ENCODE measurements around the gene KLF11. TPM values are rescaled to one million over a fixed set of nuclear protein-coding genes. Genes with fewer than 3 reads are reported as not detected.
"Not testable (repeated sequence)": the region's sequence is repeated elsewhere in the genome, so short reads cannot be mapped to it uniquely, and the experiment has no call there.

KLF11 gene
- total and polyA plus RNA-seq, 9 donors = 12.5 to 24.3 (median 21.4) TPM

DNA sequence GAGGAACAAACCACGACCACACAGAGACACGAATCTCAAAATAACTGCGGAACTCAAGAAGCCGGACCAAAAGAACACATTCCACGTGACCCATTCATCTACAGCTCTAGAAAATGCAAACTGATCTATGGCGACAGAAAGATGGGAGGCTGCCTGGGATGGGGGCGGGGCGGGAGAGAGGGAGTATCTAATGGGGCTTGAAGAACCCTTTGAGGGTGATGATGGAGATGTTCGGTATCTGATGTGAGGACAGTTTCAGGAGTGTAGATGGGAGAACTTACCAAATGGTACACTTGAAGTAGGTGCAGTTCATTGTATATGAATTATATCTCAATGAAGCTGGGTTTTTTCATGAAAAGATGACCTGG, 34.6 kb upstream of the KLF11 start:
- H3K9me3 ChIP-seq (replicated peaks; ENCODE audit: control insufficient read depth, low read depth, low read length) = no peaks in the 10 kb centered on the region
- no peak overlapping the region for H3K27ac ChIP-seq (ENCODE audit: low read length)
- WGBS (ENCODE audit: insufficient coverage) = 90% methylated on average over 4 of the region's 9 CpGs
- peaks cover 13% of the 10 kb centered on the region for H3K27me3 ChIP-seq (ENCODE audit: control insufficient read depth, insufficient read depth, low read length)
- no peak for DNase-seq
- H3K4me1 ChIP-seq (ENCODE audit: control insufficient read depth, insufficient read depth, low read length) = peaks cover 34% of the 10 kb centered on the region
- no peak overlapping the region for H3K4me3 ChIP-seq (ENCODE audit: low read length)
- no peaks in the 10 kb centered on the region for H3K36me3 ChIP-seq (ENCODE audit: control insufficient read depth, insufficient read depth, low read length)

DNA sequence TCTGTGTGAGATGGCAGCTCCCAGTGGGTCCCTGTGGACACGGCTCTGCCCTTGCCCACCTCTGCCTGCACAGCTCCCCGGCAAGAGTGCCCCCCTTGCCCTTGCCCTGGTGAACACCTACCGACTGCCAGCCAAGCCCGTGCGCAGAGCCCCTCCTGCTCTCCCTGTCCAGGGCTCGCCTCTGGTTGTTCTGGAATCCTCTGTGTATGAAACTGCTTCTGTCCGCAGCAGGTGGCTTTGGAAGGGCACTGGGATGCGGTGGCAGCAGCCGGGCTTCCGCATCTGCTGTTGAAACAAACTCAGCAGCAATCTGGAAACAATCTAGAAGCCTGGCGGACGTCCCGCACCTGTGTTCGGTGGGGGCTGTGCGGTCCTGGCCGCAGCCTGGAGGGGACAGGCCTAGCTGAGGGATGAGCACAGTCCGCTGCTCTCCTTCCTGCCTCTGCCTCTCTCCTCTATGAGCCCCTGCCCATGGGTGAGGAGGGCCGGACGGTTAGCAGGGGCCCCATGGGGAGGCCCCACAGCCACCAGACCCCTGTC, 34.0 kb upstream of the KLF11 start:
- no peak overlapping the region for H3K4me3 ChIP-seq (ENCODE audit: low read length)
- H3K27me3 ChIP-seq (ENCODE audit: control insufficient read depth, insufficient read depth, low read length) = peaks cover 12% of the 10 kb centered on the region
- 41% methylated on average over 14 of the region's 19 CpGs for WGBS (ENCODE audit: insufficient coverage)
- no peaks in the 10 kb centered on the region for H3K9me3 ChIP-seq (replicated peaks; ENCODE audit: control insufficient read depth, low read depth, low read length)
- H3K36me3 ChIP-seq (ENCODE audit: control insufficient read depth, insufficient read depth, low read length) = no peaks in the 10 kb centered on the region
- H3K4me1 ChIP-seq (ENCODE audit: control insufficient read depth, insufficient read depth, low read length) = peaks cover 34% of the 10 kb centered on the region
- DNase-seq = peak; percentile 60
- peak overlapping the region; percentile 9 for H3K27ac ChIP-seq (ENCODE audit: low read length)

DNA sequence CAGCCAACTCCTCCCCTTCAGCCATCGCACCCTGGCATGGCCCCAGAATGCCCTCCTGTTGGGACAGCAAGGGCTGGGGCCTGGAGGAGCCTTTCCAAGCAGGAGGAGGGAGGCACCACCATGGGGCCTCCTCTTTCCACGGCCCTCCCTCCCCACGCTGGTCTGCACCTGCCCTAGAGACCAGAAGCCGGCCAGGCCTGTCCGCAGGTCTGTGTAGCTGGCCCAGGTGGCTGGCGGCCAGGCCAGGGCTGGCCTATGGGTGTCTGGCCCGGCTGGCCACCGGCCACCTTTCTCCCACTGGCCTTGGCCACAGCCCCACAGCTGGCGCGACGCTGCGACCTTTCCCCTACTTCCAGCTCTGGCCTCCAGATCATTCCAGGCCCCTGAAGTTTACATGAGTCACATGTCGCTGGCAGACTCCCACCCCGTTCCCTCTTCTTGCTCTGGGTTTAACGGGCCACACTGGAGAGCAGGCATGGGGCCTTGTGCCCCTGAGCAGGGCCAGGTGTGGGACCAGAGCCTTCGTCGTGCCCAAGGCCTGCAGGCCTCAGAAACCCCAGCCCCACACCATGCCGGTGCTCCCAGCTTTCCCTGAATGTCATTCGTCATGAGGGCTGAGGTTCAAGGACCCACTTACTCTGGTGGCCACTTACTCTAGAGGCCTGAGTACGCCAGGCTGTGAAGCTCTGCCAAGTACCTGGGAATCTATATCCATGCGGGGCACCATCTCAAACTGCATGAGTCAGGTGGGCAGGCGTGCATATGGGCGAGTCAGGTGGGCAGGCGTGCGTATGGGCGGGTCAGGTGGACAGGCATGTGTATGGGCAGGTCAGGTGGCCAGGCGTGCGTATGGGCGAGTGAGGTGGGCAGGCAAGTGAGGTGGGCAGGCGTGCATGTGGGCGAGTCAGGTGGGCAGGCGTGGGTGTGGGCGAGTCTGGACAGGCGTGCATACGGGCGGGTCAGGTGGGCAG, 33.3 kb upstream of the KLF11 start:
- no peak overlapping the region for H3K4me3 ChIP-seq (ENCODE audit: low read length)
- no peak overlapping the region for H3K27ac ChIP-seq (ENCODE audit: low read length)
- no peaks in the 10 kb centered on the region for H3K36me3 ChIP-seq (ENCODE audit: control insufficient read depth, insufficient read depth, low read length)
- peak; percentile 77 for DNase-seq
- no peaks in the 10 kb centered on the region for H3K9me3 ChIP-seq (replicated peaks; ENCODE audit: control insufficient read depth, low read depth, low read length)
- 63% methylated on average over 35 of the region's 36 CpGs for WGBS (ENCODE audit: insufficient coverage)
- peaks cover 34% of the 10 kb centered on the region for H3K4me1 ChIP-seq (ENCODE audit: control insufficient read depth, insufficient read depth, low read length)
- peaks cover 10% of the 10 kb centered on the region for H3K27me3 ChIP-seq (ENCODE audit: control insufficient read depth, insufficient read depth, low read length)

DNA sequence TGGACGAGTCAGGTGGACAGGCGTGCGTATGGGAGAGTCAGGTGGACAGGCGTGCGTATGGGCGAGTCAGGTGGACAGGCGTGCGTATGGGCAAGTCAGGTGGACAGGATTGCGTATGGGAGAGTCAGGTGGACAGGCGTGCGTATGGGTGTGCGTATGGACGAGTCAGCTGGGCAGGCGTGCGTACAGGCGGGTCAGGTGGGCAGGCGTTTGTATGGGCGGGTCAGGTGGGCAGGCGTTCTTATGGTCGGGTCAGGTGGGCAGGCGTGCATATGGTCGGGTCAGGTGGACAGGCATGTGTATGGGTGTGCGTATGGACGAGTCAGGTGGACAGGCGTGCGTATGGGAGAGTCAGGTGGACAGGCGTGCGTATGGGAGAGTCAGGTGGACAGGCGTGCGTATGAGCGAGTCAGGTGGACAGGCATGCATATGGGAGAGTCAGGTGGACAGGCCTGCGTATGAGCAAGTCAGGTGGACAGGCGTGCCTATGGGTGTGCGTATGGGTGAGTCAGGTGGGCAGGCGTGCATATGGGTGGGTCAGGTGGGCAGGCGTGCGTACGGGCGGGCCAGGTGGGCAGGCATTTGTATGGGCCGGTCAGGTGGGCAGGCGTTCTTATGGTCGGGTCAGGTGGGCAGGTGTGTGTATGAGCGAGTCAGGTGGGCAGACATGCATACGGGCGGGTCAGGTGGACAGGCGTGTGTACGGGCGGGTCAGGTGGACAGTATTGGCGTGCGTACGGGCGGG, 32.3 kb upstream of the KLF11 start:
- not testable (repeated sequence) for H3K4me3 ChIP-seq (ENCODE audit: low read length); H3K36me3 ChIP-seq (ENCODE audit: control insufficient read depth, insufficient read depth, low read length); H3K27me3 ChIP-seq (ENCODE audit: control insufficient read depth, insufficient read depth, low read length); H3K9me3 ChIP-seq (replicated peaks; ENCODE audit: control insufficient read depth, low read depth, low read length); H3K27ac ChIP-seq (ENCODE audit: low read length); DNase-seq
- H3K4me1 ChIP-seq (ENCODE audit: control insufficient read depth, insufficient read depth, low read length) = peaks cover 34% of the 10 kb centered on the region
- 96% methylated on average over 52 of the region's 52 CpGs for WGBS (ENCODE audit: insufficient coverage)

DNA sequence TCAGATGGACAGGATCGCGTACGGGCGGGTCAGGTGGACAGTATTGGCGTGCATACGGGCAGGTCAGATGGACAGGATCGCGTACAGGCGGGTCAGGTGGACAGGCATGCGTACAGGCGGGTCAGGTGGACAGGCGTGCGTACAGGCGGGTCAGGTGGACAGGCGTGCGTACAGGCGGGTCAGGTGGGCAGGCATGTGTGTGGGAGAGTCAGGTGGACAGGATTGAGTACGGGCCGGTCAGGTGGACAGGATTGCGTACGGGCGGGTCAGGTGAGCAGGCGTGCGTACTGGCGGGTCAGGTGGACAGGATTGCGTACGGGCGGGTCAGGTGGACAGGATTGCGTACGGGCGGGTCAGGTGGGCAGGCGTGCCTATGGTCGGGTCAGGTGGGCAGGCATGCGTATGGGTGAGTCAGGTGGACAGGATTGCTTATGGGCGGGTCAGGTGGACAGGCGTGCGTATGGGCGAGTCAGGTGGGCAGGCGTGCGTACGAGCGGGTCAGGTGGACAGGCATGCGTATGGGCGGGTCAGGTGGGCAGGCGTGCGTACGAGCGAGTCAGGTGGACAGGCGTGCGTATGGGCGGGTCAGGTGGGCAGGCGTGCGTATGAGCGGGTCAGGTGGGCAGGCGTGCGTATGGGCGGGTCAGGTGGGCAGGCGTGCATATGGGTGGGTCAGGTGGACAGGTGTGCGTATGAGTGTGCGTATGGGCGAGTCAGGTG, 31.6 kb upstream of the KLF11 start:
- not testable (repeated sequence) for H3K36me3 ChIP-seq (ENCODE audit: control insufficient read depth, insufficient read depth, low read length); H3K27ac ChIP-seq (ENCODE audit: low read length); H3K27me3 ChIP-seq (ENCODE audit: control insufficient read depth, insufficient read depth, low read length); H3K9me3 ChIP-seq (replicated peaks; ENCODE audit: control insufficient read depth, low read depth, low read length); DNase-seq; H3K4me3 ChIP-seq (ENCODE audit: low read length)
- H3K4me1 ChIP-seq (ENCODE audit: control insufficient read depth, insufficient read depth, low read length) = peaks cover 31% of the 10 kb centered on the region
- 97% methylated on average over 57 of the region's 61 CpGs for WGBS (ENCODE audit: insufficient coverage)

DNA sequence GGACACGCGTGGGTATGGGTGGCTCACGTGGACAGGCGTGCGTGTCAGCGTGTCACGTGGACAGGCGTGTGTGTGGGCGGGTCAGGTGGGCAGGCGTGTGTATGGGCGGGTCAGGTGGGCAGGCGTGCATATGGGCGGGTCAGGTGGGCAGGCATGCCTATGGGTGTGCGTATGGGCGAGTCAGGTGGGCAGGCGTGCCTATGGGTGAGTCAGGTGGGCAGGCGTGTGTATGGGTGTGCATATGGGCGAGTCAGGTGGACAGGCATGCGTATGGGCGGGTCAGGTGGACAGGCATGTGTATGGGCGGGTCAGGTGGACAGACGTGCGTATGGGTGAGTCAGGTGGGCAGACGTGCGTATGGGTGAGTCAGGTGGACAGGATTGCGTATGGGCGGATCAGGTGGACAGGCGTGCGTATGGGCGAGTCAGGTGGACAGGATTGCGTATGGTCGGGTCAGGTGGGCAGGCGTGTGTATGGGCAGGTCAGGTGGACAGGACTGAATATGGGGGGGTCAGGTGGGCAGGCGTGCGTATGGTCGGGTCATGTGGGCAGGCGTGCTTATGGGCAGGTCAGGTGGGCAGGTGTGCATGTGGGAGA, 30.9 kb upstream of the KLF11 start:
- H3K4me1 ChIP-seq (ENCODE audit: control insufficient read depth, insufficient read depth, low read length) = peaks cover 28% of the 10 kb centered on the region
- H3K27me3 ChIP-seq (ENCODE audit: control insufficient read depth, insufficient read depth, low read length); H3K36me3 ChIP-seq (ENCODE audit: control insufficient read depth, insufficient read depth, low read length); H3K9me3 ChIP-seq (replicated peaks; ENCODE audit: control insufficient read depth, low read depth, low read length); H3K27ac ChIP-seq (ENCODE audit: low read length); DNase-seq; H3K4me3 ChIP-seq (ENCODE audit: low read length): not testable (repeated sequence)
- 95% methylated on average over 37 of the region's 37 CpGs for WGBS (ENCODE audit: insufficient coverage)

DNA sequence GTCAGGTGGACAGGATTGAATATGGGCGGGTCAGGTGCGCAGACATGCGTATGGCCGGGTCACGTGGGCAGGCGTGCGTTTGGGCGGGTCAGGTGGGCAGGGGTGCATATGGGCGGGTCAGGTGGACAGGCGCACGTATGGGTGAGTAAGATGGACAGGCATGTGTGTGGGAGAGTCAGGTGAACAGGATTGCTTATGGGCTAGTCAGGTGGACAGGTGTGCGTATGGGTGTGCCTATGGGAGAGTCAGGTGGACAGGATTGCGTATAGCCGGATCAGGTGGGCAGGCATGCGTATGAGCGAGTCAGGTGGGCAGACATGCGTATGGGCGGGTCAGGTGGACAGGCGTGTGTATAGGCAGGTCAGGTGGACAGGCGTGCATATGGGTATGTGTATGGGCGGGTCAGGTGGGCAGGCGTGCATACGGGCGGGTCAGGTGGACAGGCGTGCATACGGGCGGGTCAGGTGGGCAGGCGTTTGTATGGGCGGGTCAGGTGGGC, 30.3 kb upstream of the KLF11 start:
- no peak for DNase-seq
- H3K27ac ChIP-seq (ENCODE audit: low read length) = no peak overlapping the region
- H3K27me3 ChIP-seq (ENCODE audit: control insufficient read depth, insufficient read depth, low read length) = peaks cover 9% of the 10 kb centered on the region
- peaks cover 25% of the 10 kb centered on the region for H3K4me1 ChIP-seq (ENCODE audit: control insufficient read depth, insufficient read depth, low read length)
- H3K36me3 ChIP-seq (ENCODE audit: control insufficient read depth, insufficient read depth, low read length) = no peaks in the 10 kb centered on the region
- H3K9me3 ChIP-seq (replicated peaks; ENCODE audit: control insufficient read depth, low read depth, low read length) = no peaks in the 10 kb centered on the region
- H3K4me3 ChIP-seq (ENCODE audit: low read length) = no peak overlapping the region
- WGBS (ENCODE audit: insufficient coverage) = 95% methylated on average over 29 of the region's 29 CpGs

DNA sequence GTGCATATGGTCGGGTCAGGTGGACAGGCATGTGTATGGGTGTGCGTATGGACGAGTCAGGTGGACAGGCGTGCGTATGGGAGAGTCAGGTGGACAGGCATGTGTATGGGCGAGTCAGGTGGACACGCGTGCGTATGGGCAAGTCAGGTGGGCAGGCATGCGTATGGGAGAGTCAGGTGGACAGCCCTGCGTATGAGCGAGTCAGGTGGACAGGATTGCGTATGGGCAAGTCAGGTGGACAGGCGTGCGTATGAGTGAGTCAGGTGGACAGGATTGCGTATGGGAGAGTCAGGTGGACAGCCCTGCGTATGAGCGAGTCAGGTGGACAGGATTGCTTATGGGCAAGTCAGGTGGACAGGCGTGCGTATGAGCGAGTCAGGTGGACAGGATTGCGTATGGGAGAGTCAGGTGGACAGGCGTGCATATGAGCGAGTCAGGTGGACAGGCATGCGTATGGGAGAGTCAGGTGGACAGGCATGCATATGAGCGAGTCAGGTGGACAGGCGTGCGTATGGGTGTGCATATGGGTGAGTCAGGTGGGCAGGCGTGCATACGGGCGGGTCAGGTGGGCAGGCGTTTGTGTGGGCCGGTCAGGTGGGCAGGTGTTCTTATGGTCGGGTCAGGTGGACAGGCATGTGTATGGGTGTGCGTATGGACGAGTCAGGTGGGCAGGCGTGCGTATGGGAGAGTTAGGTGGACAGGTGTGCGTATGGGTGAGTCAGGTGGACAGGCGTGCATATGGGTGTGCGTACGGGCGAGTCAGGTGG, 29.5 kb upstream of the KLF11 start:
- 96% methylated on average over 43 of the region's 43 CpGs for WGBS (ENCODE audit: insufficient coverage)
- H3K4me1 ChIP-seq (ENCODE audit: control insufficient read depth, insufficient read depth, low read length) = peaks cover 17% of the 10 kb centered on the region
- H3K9me3 ChIP-seq (replicated peaks; ENCODE audit: control insufficient read depth, low read depth, low read length); H3K27me3 ChIP-seq (ENCODE audit: control insufficient read depth, insufficient read depth, low read length); H3K27ac ChIP-seq (ENCODE audit: low read length); H3K36me3 ChIP-seq (ENCODE audit: control insufficient read depth, insufficient read depth, low read length); DNase-seq; H3K4me3 ChIP-seq (ENCODE audit: low read length): not testable (repeated sequence)

All from muscle of leg (tissue), 11 donors.